Stimulated activated CD8-positive, alpha-beta memory T cell treated with anti-CD3 and anti-CD28 coated beads, Interleukin-7, amount 100 ng/mL, for 1 hour (primary cell): Measurements from ENCODE around the gene LINC00305.

Source experiments
- DNase-seq, 2 donors: peaks; one replicate each; pipeline ENCODE4 v3.0.0-alpha.2; 2020; ENCODE audit warnings: low read depth in 2 of 2

LINC00305 gene

DNA sequence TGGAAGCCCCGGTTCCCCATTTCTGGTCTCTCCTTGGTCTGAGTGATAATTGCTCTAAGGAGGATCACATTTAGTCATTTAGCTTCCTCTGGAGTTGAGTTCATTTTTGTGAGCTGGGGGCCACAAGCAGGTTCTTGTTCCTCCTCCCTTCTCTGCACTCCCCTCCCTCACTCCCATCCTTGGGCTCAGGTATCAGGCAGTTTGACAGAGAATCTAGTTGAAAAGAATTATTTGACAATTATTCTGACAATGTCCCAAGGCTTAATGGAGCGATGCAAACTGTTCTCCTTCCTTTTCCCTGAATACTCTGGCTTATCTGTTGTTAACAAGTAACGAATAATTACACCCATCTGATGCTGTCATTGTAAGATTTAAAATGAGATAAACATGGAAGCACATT lies 117.5 kb downstream of the LINC00305 start:
- no peak for DNase-seq
